ENCODE results near the gene ZFAND3. TPM values are rescaled to one million over a fixed set of nuclear protein-coding genes. Genes with fewer than 3 reads are reported as not detected.

ZFAND3 gene
- total RNA-seq, 4 donors from 2014 or later: 43.5 to 73.1 (median 49.0) TPM

DNA sequence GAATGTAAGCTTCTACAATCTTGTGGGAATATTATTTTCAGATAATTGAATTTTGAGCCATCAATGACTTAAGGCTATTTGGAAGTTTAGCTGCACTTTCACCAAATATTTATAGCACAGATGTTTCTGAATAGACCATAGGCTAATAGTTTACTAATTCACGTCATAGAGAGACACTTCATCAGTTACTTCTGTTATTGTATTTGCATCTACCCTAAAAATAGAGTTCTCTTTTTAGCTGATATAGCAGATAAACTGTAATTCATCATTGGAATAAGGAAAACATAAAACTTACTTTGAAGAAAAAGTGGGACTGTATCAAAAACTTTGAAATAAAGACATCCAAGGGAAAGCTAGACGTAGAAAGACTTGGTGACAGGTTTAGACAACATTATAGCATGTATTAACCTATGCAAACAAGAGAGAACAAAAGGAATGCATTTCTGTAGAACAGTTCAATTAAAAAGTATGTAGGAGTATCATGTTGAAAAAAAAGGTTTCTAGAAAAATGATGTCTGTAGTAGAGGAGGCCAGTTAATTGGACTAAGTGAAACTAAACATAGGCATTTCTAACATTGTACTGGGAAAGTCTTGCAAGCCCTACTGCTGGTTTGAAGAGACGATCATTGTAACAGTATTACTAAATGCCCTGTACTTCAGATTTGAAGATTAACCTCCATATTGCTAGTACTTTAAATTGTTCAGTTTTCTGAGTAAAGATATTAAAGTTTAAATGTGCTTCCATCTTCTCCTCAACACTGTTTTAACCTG is 123.3 kb downstream of the ZFAND3 start:
- TF ChIP-seq, protein P1, sequence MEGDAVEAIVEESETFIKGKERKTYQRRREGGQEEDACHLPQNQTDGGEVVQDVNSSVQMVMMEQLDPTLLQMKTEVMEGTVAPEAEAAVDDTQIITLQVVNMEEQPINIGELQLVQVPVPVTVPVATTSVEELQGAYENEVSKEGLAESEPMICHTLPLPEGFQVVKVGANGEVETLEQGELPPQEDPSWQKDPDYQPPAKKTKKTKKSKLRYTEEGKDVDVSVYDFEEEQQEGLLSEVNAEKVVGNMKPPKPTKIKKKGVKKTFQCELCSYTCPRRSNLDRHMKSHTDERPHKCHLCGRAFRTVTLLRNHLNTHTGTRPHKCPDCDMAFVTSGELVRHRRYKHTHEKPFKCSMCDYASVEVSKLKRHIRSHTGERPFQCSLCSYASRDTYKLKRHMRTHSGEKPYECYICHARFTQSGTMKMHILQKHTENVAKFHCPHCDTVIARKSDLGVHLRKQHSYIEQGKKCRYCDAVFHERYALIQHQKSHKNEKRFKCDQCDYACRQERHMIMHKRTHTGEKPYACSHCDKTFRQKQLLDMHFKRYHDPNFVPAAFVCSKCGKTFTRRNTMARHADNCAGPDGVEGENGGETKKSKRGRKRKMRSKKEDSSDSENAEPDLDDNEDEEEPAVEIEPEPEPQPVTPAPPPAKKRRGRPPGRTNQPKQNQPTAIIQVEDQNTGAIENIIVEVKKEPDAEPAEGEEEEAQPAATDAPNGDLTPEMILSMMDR (IDR thresholded peaks at IDR 0.05; ENCODE audit: low read depth): no peak

DNA sequence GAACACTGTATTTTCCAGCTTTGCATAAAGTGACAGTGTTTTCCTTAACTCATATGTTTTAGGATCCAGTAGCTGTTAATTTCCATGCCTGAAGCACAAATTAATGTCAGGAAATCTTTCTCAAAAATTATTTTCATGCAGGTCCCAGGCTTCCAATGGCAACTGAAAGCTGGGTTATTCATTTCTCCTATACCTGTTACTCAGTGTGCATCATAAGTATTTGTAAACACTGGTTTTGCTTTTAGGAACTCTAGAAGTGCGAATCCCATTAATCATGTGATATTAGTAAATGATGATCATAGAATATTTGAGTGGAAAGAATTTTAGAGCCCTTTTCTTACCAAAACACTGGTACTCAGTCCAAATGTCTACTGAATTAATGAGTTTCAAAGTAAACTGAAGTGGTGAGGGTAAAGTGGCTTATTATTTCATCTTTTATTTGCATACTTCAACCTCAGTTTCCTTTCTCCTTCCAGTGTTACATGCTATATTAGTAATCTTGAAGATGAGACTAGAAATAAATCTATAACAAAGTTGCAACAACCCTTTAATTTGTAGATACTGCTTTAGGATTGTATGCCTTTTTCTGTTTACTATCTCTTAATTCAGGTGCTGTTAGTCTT is 124.0 kb downstream of the ZFAND3 start:
- TF ChIP-seq, protein P1 (IDR thresholded peaks at IDR 0.05; ENCODE audit: low read depth): no peak

DNA sequence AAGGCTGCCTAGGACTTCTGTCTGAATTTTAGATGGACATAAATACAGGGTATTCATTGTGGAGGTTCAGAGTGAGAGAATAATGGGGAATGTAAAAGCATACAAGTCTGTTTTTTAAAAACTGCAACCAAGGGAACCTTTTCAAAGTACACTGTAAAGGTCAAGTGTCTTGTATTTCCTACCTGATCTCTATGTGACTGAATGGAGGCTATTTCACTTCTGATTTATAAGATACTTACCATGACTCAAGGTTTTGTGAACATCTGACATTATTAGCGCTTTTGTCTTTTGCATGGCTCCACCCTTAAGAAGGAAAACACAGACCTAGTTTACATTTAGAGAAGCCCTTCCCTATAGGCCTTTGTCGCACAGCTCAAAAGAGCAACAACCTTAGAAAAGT is 126.5 kb downstream of the ZFAND3 start:
- TF ChIP-seq, protein P1 (IDR thresholded peaks at IDR 0.05; ENCODE audit: low read depth): no peak

DNA sequence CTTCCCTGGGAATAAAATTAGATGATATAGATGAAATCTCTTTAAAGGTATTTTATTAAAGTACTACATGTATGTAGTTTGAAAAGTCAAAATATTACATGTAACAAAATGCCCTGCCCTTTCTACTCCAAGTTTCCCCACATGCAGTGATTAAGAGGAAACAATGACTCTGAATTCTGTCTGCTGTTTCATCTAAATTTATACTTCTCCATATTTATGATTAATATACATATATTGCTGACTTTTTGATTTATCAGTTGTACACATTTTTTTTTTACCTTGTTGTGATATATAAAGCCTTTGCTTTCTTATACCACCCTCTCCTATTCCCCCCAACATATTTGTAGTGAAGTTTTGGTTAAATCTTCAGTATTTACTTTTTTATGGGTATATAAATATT is 127.9 kb downstream of the ZFAND3 start:
- TF ChIP-seq, protein P1 (IDR thresholded peaks at IDR 0.05; ENCODE audit: low read depth): no peak

DNA sequence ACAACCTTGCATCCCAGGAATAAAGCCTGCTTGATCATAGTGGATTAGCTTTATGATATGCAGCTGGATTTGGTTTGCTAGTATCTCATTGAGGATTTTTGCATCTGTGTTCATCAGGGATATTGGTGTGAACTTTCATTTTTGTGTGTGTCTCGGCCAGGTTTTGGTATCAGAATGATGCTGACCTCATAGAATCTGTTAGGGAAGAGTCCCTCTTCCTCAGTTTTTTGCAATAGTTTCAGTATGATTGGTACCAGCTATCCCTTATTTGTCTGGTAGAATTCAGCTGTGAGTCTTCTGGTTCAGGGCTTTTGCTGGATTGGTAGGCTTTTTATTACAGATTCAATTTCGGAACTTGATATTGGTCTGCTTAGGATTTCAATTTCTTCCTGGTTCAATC is 132.5 kb downstream of the ZFAND3 start:
- TF ChIP-seq, protein P1 (IDR thresholded peaks at IDR 0.05; ENCODE audit: low read depth): no peak

DNA sequence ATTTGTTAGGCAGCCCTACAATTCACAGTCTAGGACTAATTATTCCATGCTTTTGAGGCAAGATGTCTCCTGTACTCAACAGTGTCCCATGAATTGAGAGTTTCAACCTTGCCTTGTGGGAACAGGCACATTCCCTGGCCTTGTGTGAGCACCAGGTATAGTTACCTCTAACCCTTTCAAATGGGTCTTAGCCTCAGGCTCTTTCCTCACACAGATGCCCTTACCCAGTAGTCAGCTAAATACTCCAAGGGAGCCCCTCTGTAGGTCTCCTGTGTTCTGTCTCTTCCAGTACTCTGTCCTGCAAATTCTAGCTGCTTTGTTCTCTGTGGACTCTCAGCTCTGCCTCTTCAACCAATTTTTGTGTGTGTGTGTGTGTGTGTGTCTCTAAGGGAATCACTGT is 135.3 kb downstream of the ZFAND3 start:
- TF ChIP-seq, protein P1 (IDR thresholded peaks at IDR 0.05; ENCODE audit: low read depth): no peak

DNA sequence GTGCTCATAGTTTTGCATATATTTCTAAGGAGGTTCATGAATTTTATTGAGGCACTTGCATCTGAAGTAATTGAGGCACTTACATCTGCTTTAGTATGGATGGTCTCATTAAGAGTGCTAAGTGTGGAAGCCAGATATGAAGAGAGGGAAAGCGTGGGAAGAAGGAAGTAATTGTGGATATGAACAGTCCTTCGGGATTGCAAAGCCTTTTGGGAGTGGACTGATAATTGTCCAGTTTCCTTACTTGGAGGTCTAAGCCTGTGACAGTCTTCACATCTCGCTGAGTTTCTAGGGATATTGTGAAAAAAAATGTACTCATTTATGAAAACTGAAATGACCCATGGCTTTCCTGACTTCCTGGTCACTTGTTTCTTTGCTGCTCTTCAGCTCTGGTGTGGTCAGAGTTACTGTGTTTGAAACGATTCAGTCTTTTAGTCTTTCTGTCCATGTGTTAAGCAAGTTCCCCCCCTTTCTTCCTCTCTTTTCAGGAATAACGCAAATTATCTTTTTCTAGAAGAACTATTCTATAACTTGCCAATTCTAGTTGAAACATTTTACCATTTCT is 137.3 kb downstream of the ZFAND3 start:
- TF ChIP-seq, protein P1 (IDR thresholded peaks at IDR 0.05; ENCODE audit: low read depth): no peak
